Bronchus fibroblast of lung (primary cell): ENCODE data around the gene ANKRD42. TPM values are rescaled to one million over a fixed set of nuclear protein-coding genes. Genes with fewer than 3 reads are reported as not detected.

Experiments used
- total RNA-seq: library from RNA; depleted of rRNA; stranded (reverse); fragments of >200 nt; gene quantifications from 2 replicates; pipeline ENCODE4 v1.2.3, GENCODE V29; 2015

ANKRD42 gene
- total RNA-seq, result 4.2 and 4.8 TPM in 2 replicates

DNA sequence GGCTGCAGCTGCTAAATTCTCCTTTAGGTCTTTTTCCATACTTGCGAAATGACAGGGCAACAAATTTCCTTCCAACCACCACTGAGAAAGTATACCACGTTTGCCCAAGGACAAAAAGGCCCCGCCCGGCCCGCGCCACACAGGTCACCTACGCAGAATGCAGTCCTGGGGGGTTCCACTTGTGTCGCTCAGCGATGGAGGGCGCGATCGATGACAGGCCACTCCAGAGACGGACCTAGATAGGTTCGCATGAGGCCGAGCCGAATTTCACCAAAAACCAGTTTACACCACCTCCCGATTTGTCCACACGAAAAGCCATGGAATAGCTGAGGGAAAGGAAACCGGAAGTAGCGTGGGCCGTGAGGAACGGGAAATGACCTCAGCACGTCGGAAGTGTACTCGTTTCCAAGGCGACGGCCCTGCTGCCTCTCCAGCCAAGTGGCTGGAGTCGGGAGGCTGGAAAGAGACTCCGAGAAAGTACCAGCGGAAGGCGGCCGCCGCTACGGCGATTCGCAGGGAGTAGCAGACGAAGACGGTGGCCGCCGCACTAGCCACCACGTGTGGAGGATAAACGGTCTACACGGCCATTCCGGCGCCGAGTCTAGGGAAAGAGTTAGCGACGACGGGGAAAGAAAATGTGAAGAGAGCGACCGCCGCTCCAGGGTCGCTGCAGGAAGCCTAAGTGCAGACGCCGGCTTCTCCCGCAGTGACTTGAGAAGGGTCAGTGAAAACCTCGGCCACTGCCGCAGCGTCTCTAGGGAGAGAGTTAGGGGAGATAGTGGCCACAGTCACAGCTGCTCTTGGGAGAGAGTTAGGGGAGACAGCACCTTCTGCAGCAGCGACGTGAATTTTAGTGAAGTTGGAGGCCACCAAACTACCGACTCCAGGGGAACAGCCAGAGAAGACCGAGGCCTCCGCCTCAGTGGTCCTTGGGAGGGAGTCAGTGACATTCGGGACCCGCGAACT, at the start of gene ANKRD42:
Gene ANKRD42, plus strand, starts transcription at position 398 of the 966 bp plus-strand sequence. CDS start 959 bp downstream, outside the sequence.

DNA sequence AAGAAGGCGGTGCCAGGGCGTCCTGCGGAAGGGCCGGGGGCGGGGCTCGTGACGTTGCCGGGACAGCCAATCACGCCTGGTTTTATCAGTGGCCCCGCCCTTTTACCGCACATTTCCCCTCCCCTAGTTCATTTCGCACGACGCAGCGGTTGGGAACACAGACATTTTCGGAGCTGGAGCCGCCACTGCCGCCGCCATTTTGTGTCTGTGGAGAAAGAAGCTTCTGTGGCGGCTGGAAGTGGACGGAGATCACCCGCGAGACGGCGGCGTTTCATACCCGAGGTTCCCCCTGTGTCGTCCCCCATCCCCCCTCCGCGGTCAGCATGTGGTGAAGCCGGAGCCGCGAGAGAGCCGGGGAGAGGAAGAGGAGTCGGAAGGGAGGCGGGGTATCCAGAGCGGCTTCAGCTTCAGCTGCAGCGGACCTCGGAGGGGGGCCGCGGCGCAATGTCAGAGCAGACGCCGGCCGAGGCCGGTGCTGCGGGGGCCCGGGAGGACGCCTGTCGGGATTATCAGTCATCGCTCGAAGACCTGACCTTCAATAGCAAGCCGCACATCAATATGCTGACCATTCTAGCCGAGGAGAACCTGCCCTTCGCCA, 36.4 kb upstream of the ANKRD42 start, which contains the start of gene PCF11:
Gene PCF11, plus strand, starts transcription at position 136 of the 598 bp plus-strand sequence. Its CDS starts 309 bp downstream, at position 445.

DNA sequence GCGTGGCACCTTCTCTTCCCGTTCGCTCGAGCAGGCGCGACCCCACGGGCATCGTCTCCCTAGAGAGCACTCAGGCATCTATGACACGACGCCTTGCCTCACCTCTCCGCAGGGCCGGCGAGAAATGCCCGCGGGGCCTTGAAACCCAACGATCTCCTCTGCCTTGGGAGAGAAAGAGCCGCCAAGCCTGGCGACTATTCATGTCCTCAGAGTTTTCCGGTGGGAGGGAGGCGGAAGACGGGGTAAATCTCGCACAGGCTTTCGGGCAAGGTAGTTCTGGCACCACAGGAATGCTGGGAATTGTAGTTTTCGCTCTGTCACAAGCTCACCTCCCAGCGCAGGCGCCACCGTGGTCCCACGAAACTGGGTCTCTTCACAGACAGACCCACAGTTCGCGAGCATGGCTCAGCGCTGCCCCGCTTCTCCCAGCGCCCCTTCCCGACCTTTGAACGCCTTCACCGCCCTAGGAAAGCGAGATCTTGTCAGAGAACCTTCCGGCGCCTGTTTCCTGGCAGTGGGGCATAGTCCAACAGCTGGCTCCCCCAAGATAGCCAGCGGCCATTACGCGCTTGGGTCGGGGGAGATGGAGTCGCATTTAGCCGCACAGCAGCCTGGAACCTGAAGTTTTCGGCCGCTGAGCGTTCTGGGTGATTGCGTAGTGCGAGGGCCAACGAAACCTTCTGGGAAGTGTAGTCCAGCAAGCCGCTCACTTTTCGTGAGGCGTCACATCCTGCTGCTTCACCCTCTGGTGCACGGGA, 92.4 kb downstream of the ANKRD42 start, which contains the start of gene CCDC90B:
Gene CCDC90B, minus strand, starts transcription at position 597 of the 758 bp plus-strand sequence. Its CDS starts 395 bp downstream, at position 202.

Other genes with a start within 250 kb of the ANKRD42 start
- 4.6 and 7.4 TPM in 2 replicates for gene RAB30, start 121.8 kb upstream of the ANKRD42 start, total RNA-seq
- 15.3 and 21.6 TPM in 2 replicates for gene PCF11, start 36.6 kb upstream of the ANKRD42 start, total RNA-seq
- 39.1 and 45.6 TPM in 2 replicates for gene CCDC90B, start 92.7 kb downstream of the ANKRD42 start, total RNA-seq